HG03139 (cell line): Measurements from ENCODE around the gene FAHD2A.
"Not testable (repeated sequence)": the region's sequence is repeated elsewhere in the genome, so short reads cannot be mapped to it uniquely, and the experiment has no call there.

Source experiments
- ATAC-seq: cut with Tn5 transposase; IDR thresholded peaks from one replicate; pipeline ENCODE4 v1.9.1; 2021; ENCODE audit not compliant: unreplicated experiment

The FAHD2A gene

DNA sequence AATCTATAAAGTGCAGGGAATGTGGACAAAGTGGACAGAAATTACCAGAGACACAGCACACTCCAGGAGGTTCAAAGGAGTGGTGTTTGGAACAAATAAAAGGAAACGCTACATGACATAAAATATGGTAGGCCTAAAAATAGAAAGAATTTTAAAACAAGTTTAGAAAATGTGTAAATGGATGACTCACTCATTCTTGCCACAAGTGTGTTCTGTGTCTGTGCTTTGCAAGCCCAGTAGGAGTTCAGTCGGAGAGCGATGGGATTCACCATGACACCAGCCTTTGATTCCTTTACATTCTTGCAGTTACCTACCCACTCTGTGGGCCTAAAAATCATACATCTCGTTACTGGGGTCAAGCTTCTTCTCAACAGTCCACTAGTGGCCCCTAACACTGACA is 30.9 kb downstream of the FAHD2A start:
- ATAC-seq, result not testable (repeated sequence)

DNA sequence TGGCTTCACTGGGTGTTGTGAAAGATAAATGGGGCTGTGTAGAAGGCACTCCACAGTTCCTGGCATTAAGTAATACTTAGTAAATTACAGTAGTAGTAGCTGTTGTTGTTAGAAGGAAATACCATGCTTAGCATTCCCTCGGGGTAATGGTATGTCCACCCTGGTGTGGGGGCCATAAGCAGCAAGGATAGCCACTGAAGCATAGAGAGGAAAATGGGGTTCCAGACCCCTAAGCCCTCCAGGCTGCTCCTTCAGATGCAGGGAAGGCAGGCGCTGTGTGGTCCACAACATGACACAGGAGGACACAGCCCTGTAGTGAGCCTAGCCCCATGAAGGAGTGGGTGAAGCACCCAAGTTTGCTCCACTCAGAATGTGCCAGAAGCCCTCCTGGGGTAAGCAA is 31.5 kb downstream of the FAHD2A start:
- ATAC-seq, result not testable (repeated sequence)

GRCh38 chr2:95434507-95435076 is 32.1 kb downstream of the FAHD2A start:
- ATAC-seq, result not testable (repeated sequence)

DNA sequence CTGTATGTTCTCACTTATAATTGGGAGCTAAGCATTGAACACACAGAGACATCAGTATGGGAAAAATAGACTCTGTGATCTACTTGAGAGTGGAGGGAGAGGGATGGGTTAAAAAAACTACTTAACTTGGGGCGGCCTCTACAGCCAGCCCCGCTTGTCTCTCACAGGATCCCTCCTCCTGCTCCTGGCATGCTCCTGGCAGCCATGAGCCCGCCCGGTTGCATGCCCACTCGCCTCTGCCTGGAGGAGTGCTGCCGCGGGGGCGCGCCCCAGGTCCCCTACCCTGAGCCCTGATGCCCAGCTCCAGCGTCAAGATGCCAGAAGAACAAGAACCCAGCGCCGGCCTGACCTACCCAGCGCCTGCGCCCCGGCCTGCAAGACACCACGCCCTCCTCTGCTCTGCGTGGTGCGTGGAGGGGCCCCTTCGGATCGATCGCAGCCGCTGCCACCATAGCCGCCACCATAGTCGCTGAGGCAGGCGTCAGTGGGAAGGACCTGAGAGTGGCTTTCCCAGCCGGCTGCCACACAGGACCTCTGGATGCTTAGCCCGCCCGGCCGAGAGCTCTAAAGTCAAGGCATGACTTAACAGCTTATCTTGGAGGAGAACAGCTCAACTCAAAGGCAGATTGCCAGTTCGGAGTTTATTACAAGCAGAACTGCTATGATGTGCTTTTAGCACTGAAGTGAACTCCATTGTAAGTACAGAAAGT is 32.8 kb downstream of the FAHD2A start:
- ATAC-seq, result not testable (repeated sequence)

- ATAC-seq, result not testable (repeated sequence)
These were observed 33.3 kb downstream of the FAHD2A start for GRCh38 chr2:95435872-95436209.

DNA sequence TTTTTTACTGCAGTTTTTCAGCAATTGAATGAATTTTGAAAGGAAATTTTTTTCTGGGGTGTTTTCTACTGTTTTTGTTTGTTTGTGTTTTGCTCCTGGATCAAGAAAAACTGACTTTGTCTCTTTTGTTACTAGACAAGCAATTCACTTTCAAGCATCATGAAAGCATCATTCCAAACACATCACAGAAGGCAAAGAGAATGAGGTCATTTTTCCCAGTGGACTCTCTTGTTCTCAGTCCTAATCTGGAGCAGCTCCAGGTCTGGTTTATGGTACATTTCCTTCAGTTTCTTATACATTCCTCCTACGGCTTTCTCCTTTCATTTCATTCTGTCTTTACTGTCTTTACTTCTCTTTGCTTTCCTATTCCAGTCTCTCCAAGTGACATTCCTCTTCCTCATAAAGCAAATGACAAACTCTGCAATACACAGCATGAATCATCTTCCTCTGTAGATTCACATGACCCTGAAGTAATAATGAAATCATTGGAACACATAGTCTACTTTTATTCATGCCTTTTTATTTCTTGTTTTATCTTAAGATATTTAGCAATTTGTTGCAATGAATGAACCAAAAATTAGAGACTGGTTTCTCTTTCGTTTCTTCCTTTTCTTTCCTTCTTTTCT is 40.1 kb downstream of the FAHD2A start:
- not testable (repeated sequence) for ATAC-seq

DNA sequence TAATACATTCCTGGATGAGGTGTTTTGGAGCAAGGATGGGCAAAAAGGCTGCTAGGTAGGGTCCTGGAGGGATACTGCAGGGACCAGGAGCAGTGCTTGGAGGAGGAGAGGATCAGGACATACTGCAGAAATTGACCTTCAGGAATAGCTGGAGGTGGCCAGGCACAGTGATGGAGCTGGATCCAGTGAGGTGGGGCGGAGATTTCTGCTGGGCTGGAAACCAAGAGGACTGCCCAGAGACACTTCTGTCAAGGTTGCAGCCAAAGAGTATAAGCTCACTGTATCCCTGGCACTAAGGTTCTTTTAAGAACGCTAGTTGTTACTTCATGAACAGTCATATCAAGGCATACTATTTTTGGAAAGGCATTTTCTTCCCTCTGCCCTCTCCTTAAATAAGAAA is 42.8 kb downstream of the FAHD2A start:
- ATAC-seq, result not testable (repeated sequence)

DNA sequence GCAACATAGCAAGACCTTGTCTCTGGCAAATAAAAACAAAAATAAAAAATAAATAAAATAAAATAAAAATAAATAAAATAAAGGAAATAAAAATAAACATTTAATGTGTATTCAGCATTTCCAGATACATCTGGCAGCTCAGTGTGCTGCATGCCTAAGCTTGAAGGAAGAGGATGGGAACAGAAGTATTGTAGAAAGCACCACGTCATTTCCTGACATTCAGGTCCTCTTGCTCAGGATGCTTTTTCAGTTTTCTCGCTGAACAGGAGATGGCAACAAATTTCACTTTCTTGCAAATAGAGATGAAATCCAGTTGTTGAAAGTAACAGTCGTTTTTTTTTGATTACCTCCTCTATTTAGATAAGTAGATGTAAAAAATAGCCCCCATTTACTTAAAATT is 60.8 kb downstream of the FAHD2A start:
- not testable (repeated sequence) for ATAC-seq
